Cardiac fibroblast (primary cell): ENCODE results near the gene METTL1.

Experiments used
- DNase-seq, 2 donors: peaks; one replicate each; pipeline versions ENCODE4 v3.0.0 to v3.0.0-alpha.2; 2010; ENCODE audit warnings: low read depth in 2 of 2
- H3K4me3 ChIP-seq, 2 donors: replicated peaks in 1 of 2; 1 replicate in 1 of 2; 2 replicates in 1 of 2; pipeline ENCODE4 v1.5.1; 2011; ENCODE audit warnings: low read depth in 2 of 2, low read length in 2 of 2, mild to moderate bottlenecking in 2 of 2, moderate library complexity in 1 of 2
- CTCF ChIP-seq: IDR thresholded peaks from one replicate; pipeline ENCODE4 v1.5.1; 2011; ENCODE audit warnings: low read depth, mild to moderate bottlenecking, low read length, inconsistent platforms

METTL1 gene

DNA sequence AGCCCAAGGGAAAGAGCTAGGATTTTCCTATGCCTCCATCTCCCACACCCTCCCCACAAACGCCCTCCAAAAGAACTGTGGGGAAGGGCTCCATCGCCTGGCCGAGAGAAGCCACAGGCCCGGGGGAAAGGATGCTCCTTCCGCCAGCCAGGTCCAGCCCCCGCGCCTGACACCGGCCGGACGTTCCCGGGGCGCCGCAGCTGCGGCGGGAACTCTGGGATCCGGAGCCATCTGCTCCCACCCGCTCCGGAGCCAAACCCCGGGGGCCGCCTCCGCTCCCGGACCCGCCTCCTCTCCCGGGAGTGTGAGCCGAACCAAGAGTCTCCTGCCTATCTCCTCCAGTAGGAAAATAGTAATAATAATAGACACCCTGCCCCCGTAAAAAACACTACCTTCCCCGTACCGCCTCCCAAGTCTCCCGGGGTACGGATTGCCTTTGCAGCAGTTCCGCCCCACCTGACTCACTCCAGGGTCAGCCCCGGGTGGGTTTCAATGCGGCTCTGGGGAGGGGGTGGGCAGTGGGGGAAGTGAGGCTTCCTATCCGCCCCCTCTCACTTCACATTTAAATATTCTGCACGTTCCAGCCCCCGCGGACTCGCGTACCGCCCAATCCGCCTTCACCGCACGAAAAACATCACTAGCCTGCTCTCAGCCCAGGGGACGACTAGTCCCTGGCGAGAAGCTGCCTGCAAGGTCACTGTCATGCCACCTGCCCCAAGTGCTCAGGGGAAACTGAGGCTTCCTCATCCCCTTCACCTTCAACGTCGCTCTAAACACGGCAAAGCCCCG is 35.8 kb downstream of the METTL1 start:
- peak overlapping the region in 1 of 2 donors; percentile 13 for H3K4me3 ChIP-seq
- peak; percentile 36 for TF ChIP-seq CTCF
- peak; percentile 30 to 33 for DNase-seq

- no peak for DNase-seq
- no peak for TF ChIP-seq CTCF
- no peak overlapping the region for H3K4me3 ChIP-seq
Measured at GRCh38 chr12:57735198-57735855, 36.6 kb downstream of the METTL1 start.

GRCh38 chr12:57734591-57734990 is 37.3 kb downstream of the METTL1 start:
- TF ChIP-seq CTCF: no peak
- DNase-seq: no peak
- no peak overlapping the region for H3K4me3 ChIP-seq

DNA sequence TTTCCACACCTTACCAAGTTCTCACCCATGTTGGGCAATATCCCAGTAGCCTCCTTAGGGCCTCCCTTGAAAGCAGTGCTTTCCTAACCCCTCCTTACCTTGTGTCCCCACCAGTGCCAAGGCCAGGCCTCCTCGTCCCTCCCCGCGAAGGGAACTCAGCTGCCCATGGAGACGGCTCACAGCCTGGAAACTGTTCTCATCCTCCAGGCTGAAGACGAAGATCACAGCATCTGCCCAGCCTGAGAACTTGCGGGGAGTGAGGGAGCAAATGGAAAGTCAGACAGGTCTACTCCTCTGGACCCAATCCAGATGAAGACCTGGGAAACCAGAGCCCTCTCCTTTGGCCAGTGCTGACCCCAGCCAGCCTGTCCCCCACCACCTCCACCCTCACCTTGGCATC is 38.0 kb downstream of the METTL1 start:
- no peak overlapping the region for H3K4me3 ChIP-seq
- DNase-seq: no peak
- no peak for TF ChIP-seq CTCF

DNA sequence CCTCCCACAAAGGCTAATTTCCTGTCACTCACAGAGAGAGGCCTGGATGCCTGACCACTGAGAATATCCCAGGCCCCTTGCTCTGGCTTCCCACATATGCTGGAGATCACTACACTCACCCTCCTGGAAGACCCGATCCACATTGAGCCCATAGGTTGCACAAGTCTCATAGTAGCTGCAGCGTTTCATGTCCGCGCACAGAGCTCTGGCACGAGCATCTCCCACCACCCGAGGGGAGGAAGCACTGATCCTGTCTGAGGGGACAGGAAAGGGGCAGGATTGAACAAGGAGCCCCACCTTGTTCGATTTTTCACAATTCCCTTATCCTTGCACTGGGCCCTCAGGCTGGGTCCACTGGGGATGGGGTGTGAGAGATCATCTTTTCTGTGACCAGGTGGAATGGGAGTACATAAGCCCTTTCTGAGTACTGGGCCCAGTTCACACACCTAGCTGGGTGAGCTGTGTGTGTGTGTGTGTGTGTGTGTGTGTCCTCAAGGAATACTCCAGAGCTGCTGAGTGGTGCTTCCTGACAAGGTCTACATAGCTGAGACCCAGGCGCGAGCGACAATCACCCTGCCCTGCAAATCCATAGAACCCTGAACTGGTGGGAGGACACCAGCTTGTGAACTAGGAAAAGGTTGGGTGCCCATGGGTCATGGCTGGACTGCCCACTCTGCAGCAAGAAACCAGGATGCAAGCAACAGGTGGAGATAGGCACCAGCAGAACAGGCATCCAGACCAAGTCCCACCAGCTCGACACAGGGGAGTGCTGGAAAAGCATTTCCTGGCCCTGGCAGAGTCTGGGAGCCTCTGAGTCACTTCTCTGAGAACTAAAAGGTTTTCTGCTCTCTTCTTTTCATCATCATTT is 38.9 kb downstream of the METTL1 start:
- DNase-seq: peak in 1 of 2 donors; percentile 28
- TF ChIP-seq CTCF: no peak

DNA sequence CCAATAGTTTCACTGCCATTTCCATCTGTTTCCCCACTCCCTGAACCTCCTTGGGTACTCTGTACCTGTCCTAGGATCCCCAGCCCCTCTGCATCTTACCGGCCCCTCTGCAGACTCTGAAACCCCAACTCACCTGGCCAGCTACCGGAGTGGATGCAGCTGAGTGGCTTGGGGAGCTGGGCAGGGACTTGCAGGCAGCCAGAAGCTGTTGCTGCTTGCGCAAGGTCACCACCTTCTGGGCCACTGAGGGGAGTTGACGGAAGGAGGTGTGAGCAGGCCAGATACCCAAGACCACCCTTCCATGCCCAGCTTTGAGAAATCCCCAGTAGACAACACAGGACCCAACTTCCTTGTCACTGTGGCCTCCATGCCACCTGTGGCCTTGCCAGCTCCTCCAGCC is 39.6 kb downstream of the METTL1 start:
- no peak overlapping the region for H3K4me3 ChIP-seq
- DNase-seq: no peak
- TF ChIP-seq CTCF: no peak

More for the DNA sequence above, 38.9 kb downstream of the METTL1 start:
- no peak overlapping the region for H3K4me3 ChIP-seq
